PC-3 (cell line): ENCODE results near the gene KRTAP5-5.

Source experiments
- CTCF ChIP-seq: fragments of 300-600 bp; sonication (generic); conservative IDR thresholded peaks from 2 replicates; pipeline ENCODE4 v1.5.1; 2017; ENCODE audit warnings: antibody characterized with exemption, low read depth, mild to moderate bottlenecking, low read length
- EZH2 ChIP-seq: fragments of 300-600 bp; sonication (generic); IDR thresholded peaks from one replicate; pipeline ENCODE4 v1.6.1; 2017; ENCODE audit warnings: antibody characterized with exemption, mild to moderate bottlenecking, low read length; ENCODE audit not compliant: unreplicated experiment
- EZH2phosphoT487 ChIP-seq: fragments of 300-600 bp; sonication (generic); IDR thresholded peaks from 2 replicates; pipeline ENCODE4 v1.6.1; 2018; ENCODE audit warnings: mild to moderate bottlenecking, antibody characterized with exemption, low read length, borderline replicate concordance

GRCh38 chr11:1641096-1641495, 11.5 kb downstream of the KRTAP5-5 start:
- no peak for TF ChIP-seq CTCF
- TF ChIP-seq EZH2 = no peak
- TF ChIP-seq EZH2phosphoT487 = no peak
